Right lobe of liver (tissue), 4 donors: ENCODE measurements around the gene SNX19.

ENCODE experiments used
- POLR2A ChIP-seq: fragments of 450-650 bp; IDR thresholded peaks from one replicate; pipeline ENCODE4 v1.6.1; 2017; ENCODE audit warnings: antibody characterized with exemption, mild to moderate bottlenecking
- TF ChIP-seq, protein P1 (sequence below), 4 donors: fragments of 200-600 bp in 3 of 4; fragments of 450-650 bp in 1 of 4; IDR thresholded peaks; one replicate each; pipeline versions ENCODE4 v1.5.1 to v1.8.0; 2016 to 2022; ENCODE audit warnings: antibody characterized with exemption in 4 of 4, mild to moderate bottlenecking in 2 of 4
- donor health status: DM: no; HTN: no; CAD: no.
- donor health status: DM: no; HTN: no; CAD: no.
- donor health status: DM: no; HTN: yes; CAD: no.

DNA sequence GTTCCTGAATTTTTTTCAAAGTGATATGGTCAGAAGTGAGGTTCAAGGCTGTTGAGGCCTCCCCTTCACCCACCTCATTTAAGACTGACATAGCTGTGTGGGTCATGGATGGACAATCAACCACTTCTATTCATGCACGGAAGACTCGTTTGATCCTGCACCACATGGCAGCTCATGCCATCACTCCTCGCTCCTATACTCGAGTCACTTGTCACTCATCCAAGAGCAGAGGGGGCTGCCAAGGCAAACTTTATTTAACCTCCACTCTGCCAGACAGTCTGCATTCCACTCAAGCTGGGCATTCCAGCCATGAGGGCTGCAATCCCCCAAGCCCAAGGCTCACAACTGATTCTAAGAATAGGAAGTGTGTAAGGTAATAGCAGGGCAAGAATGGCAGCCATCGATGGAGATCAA is 34.1 kb downstream of the SNX19 start:
- TF ChIP-seq, protein P1, sequence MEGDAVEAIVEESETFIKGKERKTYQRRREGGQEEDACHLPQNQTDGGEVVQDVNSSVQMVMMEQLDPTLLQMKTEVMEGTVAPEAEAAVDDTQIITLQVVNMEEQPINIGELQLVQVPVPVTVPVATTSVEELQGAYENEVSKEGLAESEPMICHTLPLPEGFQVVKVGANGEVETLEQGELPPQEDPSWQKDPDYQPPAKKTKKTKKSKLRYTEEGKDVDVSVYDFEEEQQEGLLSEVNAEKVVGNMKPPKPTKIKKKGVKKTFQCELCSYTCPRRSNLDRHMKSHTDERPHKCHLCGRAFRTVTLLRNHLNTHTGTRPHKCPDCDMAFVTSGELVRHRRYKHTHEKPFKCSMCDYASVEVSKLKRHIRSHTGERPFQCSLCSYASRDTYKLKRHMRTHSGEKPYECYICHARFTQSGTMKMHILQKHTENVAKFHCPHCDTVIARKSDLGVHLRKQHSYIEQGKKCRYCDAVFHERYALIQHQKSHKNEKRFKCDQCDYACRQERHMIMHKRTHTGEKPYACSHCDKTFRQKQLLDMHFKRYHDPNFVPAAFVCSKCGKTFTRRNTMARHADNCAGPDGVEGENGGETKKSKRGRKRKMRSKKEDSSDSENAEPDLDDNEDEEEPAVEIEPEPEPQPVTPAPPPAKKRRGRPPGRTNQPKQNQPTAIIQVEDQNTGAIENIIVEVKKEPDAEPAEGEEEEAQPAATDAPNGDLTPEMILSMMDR (IDR thresholded peaks at IDR 0.05) = no peak
- no peak for TF ChIP-seq POLR2A
